ENCODE data around the gene SUSD4.

GRCh38 chr1:223256034-223256433 is 107.9 kb downstream of the SUSD4 start:
- TF ChIP-seq CTCF (IDR thresholded peaks at IDR 0.05; ENCODE audit: extremely low read depth in 1 of 2, insufficient read depth in 1 of 2, low read depth in 1 of 2, low read length in 2 of 2) (no peak), EZH2 (IDR thresholded peaks at IDR 0.05; ENCODE audit: borderline replicate concordance, low read depth, low read length, severe bottlenecking) (no peak), POLR2A (IDR thresholded peaks at IDR 0.05; ENCODE audit: low read depth, low read length) (no peak), POLR2AphosphoS5 (IDR thresholded peaks at IDR 0.05; ENCODE audit: insufficient read depth, low read depth, low read length) (no peak), GATA2 (IDR thresholded peaks at IDR 0.05; ENCODE audit: insufficient read depth, insufficient read length, low read depth, low read length) (no peak), MAX (IDR thresholded peaks at IDR 0.05; ENCODE audit: insufficient read depth, insufficient read length) (no peak), MYC (IDR thresholded peaks at IDR 0.05; ENCODE audit: low read depth, low read length) (no peak)
